Measurements from ENCODE around the gene THRB. TPM values are rescaled to one million over a fixed set of nuclear protein-coding genes. Genes with fewer than 3 reads are reported as not detected.

THRB gene
- total and polyA plus RNA-seq, 9 of the 15 experiments (the other 6 are each of a cell fraction or from before 2014, with no cell fraction given): 1.7 to 14.9 (median 6.9) TPM

- peak; percentile 38 to 74 for TF ChIP-seq E2F6 (IDR thresholded peaks at IDR 0.05; ENCODE audit: borderline replicate concordance in 1 of 2, extremely low read depth in 1 of 2, insufficient read depth in 1 of 2, insufficient read length in 1 of 2, low read depth in 1 of 2, low read length in 1 of 2, poor library complexity in 1 of 2, severe bottlenecking in 1 of 2)
- no peak for TF ChIP-seq ZNF77 (CRISPR knock-in tag; IDR thresholded peaks at IDR 0.05)
- TF ChIP-seq PCBP2 (IDR thresholded peaks at IDR 0.05; ENCODE audit: low read depth, low read length, poor library complexity, severe bottlenecking): peak; percentile 29
- 0 out of 2 replicates have a peak, but pooled peaks have one; percentile 21 for TF ChIP-seq GATAD2A (IDR thresholded peaks at IDR 0.05)
- no peak for TF ChIP-seq THRAP3 (IDR thresholded peaks at IDR 0.05; ENCODE audit: borderline replicate concordance)
- no peak for TF ChIP-seq ZSCAN32 (CRISPR knock-in tag; IDR thresholded peaks at IDR 0.05)
- peak; percentile 49; the same call in 1 of the 2 replicates for TF ChIP-seq GABPB1 (CRISPR knock-in tag; IDR thresholded peaks at IDR 0.05)
- TF ChIP-seq SUPT5H (IDR thresholded peaks at IDR 0.05): peak; percentile 56
- TF ChIP-seq ATF4 (CRISPR knock-in tag; IDR thresholded peaks at IDR 0.05): no peak
- TF ChIP-seq POLR3A (IDR thresholded peaks at IDR 0.05; ENCODE audit: borderline replicate concordance, extremely low read depth, insufficient read depth, insufficient read length): no peak
- TF ChIP-seq MEIS2 (IDR thresholded peaks at IDR 0.05; ENCODE audit: partially characterized antibody): no peak
- peak; percentile 35 for TF ChIP-seq ZBTB7A (IDR thresholded peaks at IDR 0.05; ENCODE audit: borderline replicate concordance, control insufficient read depth, low read depth, low read length)
- peak; percentile 13 for TF ChIP-seq RBM22 (IDR thresholded peaks at IDR 0.05; ENCODE audit: low read depth, low read length, poor library complexity, severe bottlenecking)
- peak; percentile 77 for TF ChIP-seq CREM (IDR thresholded peaks at IDR 0.05; ENCODE audit: low read depth)
- TF ChIP-seq GATA2 (CRISPR knock-in tag; IDR thresholded peaks at IDR 0.05): no peak
- TF ChIP-seq TBL1XR1 (IDR thresholded peaks at IDR 0.05; ENCODE audit: low read length in 2 of 2): 0 out of 4 replicates have a peak, but pooled peaks of 1 of the 2 experiments have one; percentile 53
- peak; percentile 68 for TF ChIP-seq CHD1 (IDR thresholded peaks at IDR 0.05; ENCODE audit: low read length)
- TF ChIP-seq ZNF740 (CRISPR knock-in tag; IDR thresholded peaks at IDR 0.05): peak; percentile 22; the same call in 1 of the 2 replicates
- TF ChIP-seq ZNF740 (tag; IDR thresholded peaks at IDR 0.05): no peak
- TF ChIP-seq CBX2 (IDR thresholded peaks at IDR 0.05; ENCODE audit: insufficient read depth, low read length, poor library complexity, severe bottlenecking): no peak
- TF ChIP-seq ARID1B (IDR thresholded peaks at IDR 0.05): 0 out of 2 replicates have a peak, but pooled peaks have one; percentile 1
- no peak for TF ChIP-seq ASH1L (IDR thresholded peaks at IDR 0.05; ENCODE audit: borderline replicate concordance, low read depth, partially characterized antibody)
- TF ChIP-seq PCBP1 (IDR thresholded peaks at IDR 0.05; ENCODE audit: low read depth, low read length, poor library complexity, severe bottlenecking): peak; percentile 78
- TF ChIP-seq NRF1 (conservative IDR thresholded peaks at IDR 0.05 in 1 of 2, IDR thresholded peaks at IDR 0.05 in 1 of 2): peak; percentile 50 to 57
Observed at GRCh38 chr3:24494618-24495325, at the start of gene THRB (continued).

Data from K562 (cell line).